ENCODE data around the gene PRX. TPM values are rescaled to one million over a fixed set of nuclear protein-coding genes. Genes with fewer than 3 reads are reported as not detected.
"Not testable (repeated sequence)": the region's sequence is repeated elsewhere in the genome, so short reads cannot be mapped to it uniquely, and the experiment has no call there.

PRX gene
- polyA plus RNA-seq, 1 donor, result 4.0 TPM

DNA sequence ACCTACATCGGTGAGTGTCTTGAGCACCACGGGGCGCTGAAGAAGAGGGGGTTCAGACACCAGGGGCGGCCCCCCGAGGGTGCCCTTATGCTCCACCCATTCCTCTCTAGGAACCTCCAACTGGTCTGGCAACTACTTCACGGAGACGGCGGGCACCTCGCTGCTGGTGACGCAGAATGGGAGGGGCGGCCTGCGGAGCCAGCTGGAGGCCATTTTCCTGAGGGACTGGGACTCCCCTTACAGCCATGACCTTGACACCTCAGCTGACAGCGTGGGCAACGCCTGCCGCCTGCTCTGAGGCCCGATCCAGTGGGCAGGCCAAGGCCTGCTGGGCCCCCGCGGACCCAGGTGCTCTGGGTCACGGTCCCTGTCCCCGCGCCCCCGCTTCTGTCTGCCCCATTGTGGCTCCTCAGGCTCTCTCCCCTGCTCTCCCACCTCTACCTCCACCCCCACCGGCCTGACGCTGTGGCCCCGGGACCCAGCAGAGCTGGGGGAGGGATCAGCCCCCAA lies 35.2 kb downstream of the PRX start:
- DNase-seq, result no peak
- WGBS (ENCODE audit: insufficient coverage, low lambda C conversion rate), result no CpG with 5 or more reads among the region's 25 CpGs
- Histone ChIP-seq H3K4me3 (ENCODE audit: low read length) (no peak overlapping the region), H3K4me1 (ENCODE audit: control insufficient read depth, insufficient read depth, low read length) (no peaks in the 10 kb centered on the region), H3K27me3 (ENCODE audit: control insufficient read depth, insufficient read depth, low read length) (no peaks in the 10 kb centered on the region), H3K27ac (ENCODE audit: low read length) (no peak overlapping the region), H3K9me3 (ENCODE audit: control insufficient read depth, low read depth, low read length) (no peaks in the 10 kb centered on the region), H3K36me3 (ENCODE audit: control insufficient read depth, insufficient read depth, low read length) (peaks cover 45% of the 10 kb centered on the region)

DNA sequence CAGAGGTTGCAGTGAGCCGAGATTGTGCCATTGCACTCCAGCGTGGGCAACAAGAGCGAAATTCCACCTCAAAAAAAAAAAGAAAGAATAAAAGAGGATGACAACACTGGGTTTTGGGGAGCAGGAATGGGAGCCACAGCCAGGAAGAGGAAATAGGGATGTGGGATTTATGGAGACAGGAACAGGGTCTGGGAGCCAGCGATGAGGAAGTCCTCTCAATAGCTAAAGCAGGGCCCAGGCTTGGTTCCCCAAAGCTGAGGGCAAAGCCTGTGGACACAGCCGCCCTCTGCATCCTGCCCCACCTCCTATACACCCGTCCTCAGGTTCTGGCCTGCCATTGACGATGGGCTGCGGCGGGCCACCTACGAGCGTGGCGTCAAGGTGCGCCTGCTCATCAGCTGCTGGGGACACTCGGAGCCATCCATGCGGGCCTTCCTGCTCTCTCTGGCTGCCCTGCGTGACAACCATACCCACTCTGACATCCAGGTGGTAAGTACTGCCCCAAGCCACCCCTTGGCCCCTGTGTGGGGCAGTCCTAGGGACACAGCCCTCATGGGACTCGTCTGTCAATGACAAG lies 36.8 kb downstream of the PRX start:
- WGBS (ENCODE audit: insufficient coverage, low lambda C conversion rate), result 100% methylated on average over 1 of the region's 17 CpGs

DNA sequence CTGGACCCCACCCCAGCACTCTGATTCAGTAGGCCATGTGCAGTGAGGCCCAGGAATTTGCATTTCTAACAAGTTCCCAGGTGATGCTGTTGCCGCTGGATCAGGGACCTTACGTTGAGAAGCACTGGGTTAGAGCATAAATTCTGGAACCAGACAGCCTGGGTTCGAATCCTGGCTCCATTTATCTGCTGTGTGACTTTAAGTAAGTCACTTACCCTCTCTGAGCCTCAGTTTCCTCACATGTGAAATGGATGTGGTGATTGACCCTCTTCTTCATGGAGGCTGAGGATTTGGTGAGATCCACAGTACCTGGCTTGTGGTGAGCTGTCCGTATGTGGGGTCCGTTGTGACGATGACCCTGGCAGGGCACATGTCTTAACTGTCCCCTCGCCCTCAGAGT lies 39.1 kb downstream of the PRX start:
- DNase-seq, result no peak
- no CpG with 5 or more reads among the region's 7 CpGs for WGBS (ENCODE audit: insufficient coverage, low lambda C conversion rate)
- H3K4me1 ChIP-seq (ENCODE audit: control insufficient read depth, insufficient read depth, low read length), result peaks cover 8% of the 10 kb centered on the region
- no peak overlapping the region for H3K4me3 ChIP-seq (ENCODE audit: low read length)
- H3K27me3 ChIP-seq (ENCODE audit: control insufficient read depth, insufficient read depth, low read length), result no peaks in the 10 kb centered on the region
- peaks cover 72% of the 10 kb centered on the region for H3K36me3 ChIP-seq (ENCODE audit: control insufficient read depth, insufficient read depth, low read length)
- no peaks in the 10 kb centered on the region for H3K9me3 ChIP-seq (ENCODE audit: control insufficient read depth, low read depth, low read length)
- H3K27ac ChIP-seq (ENCODE audit: low read length), result no peak overlapping the region

More for the DNA sequence above, 36.8 kb downstream of the PRX start:
- no peak for DNase-seq
- no peaks in the 10 kb centered on the region for H3K27me3 ChIP-seq (ENCODE audit: control insufficient read depth, insufficient read depth, low read length)
- H3K27ac ChIP-seq (ENCODE audit: low read length), result no peak overlapping the region
- H3K4me1 ChIP-seq (ENCODE audit: control insufficient read depth, insufficient read depth, low read length), result peaks cover 3% of the 10 kb centered on the region
- peaks cover 60% of the 10 kb centered on the region for H3K36me3 ChIP-seq (ENCODE audit: control insufficient read depth, insufficient read depth, low read length)
- H3K4me3 ChIP-seq (ENCODE audit: low read length), result no peak overlapping the region
- no peaks in the 10 kb centered on the region for H3K9me3 ChIP-seq (ENCODE audit: control insufficient read depth, low read depth, low read length)

DNA sequence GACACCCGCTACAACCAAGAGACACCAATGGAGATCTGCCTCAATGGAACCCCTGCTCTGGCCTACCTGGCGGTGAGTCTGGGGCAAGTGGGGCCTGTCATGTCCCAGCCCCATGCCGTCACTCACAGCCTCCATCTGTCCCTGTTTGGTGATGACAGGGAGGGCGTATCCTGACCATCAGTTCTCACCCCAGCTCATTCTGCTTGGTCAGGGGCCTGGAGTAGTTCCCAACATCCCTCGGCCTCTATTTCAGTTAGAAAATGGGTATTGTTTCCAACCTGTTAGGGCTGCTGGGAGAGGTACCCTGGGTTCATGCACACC lies 41.4 kb downstream of the PRX start:
- Histone ChIP-seq H3K27ac (ENCODE audit: low read length) (no peak overlapping the region), H3K36me3 (ENCODE audit: control insufficient read depth, insufficient read depth, low read length) (peaks cover 73% of the 10 kb centered on the region), H3K9me3 (ENCODE audit: control insufficient read depth, low read depth, low read length) (no peaks in the 10 kb centered on the region), H3K4me3 (ENCODE audit: low read length) (no peak overlapping the region), H3K4me1 (ENCODE audit: control insufficient read depth, insufficient read depth, low read length) (peaks cover 11% of the 10 kb centered on the region), H3K27me3 (ENCODE audit: control insufficient read depth, insufficient read depth, low read length) (no peaks in the 10 kb centered on the region)
- no CpG with 5 or more reads among the region's 5 CpGs for WGBS (ENCODE audit: insufficient coverage, low lambda C conversion rate)
- no peak for DNase-seq

DNA sequence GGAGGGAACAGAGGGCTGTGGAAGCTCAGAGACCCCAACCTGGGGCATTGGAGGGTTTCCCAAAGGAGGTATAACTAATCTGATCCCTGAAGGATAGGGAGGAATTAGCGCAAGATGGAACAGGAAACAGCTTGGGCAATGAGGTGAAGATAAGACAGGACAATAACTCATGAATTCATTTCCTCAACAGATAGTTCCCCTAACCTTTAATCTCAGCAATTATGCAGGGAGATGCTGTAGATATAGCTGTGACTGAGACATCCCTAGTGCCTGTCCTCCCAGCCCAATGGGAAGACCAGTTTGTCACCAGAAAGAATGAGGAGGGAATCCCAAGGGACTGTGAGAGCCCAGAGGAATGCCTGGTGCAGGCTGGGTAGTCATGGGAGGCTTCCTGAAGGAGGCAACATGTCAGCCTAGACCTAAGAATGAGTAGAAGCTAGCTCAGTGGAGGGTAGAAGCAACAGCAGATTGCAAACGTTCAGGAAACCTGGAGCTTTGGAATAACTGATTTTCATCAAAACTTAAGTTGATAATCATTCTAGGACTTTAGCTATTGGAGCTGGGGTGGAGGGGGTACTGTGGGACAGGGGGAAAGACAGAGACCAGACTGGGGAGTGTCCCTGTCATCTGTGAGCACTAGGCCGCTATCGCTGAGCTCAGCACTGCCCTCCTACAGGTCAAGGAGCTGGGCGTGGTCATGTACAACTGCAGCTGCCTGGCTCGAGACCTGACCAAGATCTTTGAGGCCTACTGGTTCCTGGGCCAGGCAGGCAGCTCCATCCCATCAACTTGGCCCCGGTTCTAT lies 42.0 kb downstream of the PRX start:
- DNase-seq, result peak in 1 of 2 donors; percentile 40
- no peaks in the 10 kb centered on the region for H3K9me3 ChIP-seq (ENCODE audit: control insufficient read depth, low read depth, low read length)
- no peak overlapping the region for H3K4me3 ChIP-seq (ENCODE audit: low read length)
- H3K27ac ChIP-seq (ENCODE audit: low read length), result peak overlapping the region; percentile 56
- H3K4me1 ChIP-seq (ENCODE audit: control insufficient read depth, insufficient read depth, low read length), result peaks cover 16% of the 10 kb centered on the region
- whole genome bisulfite sequencing (ENCODE audit: insufficient coverage, low lambda C conversion rate), result no CpG with 5 or more reads among the region's 7 CpGs
- H3K36me3 ChIP-seq (ENCODE audit: control insufficient read depth, insufficient read depth, low read length), result peaks cover 70% of the 10 kb centered on the region
- H3K27me3 ChIP-seq (ENCODE audit: control insufficient read depth, insufficient read depth, low read length), result no peaks in the 10 kb centered on the region

DNA sequence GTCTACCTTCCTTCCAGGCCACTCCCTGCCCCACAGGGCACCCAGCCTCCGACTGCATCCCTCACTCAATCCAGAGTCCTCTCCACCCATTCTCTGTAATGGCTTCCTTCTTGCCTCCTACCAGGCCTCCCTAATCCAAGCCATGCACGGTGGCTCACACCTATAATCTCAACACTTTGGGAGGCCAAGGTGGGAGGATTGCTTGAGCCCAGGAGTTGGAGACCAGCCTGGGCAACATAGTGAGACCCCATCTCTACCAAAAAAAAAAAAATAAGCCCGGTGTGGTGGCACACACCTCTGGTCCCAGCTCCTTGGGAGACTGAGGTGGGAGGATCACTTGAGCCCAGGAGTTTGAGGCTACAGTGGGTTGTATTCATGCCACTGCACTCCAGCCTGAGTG lies 42.9 kb downstream of the PRX start:
- not testable (repeated sequence) for DNase-seq; H3K27ac ChIP-seq (ENCODE audit: low read length); H3K9me3 ChIP-seq (ENCODE audit: control insufficient read depth, low read depth, low read length); H3K27me3 ChIP-seq (ENCODE audit: control insufficient read depth, insufficient read depth, low read length); H3K4me3 ChIP-seq (ENCODE audit: low read length)
- no CpG with 5 or more reads among the region's 3 CpGs for WGBS (ENCODE audit: insufficient coverage, low lambda C conversion rate)
- Histone ChIP-seq H3K36me3 (ENCODE audit: control insufficient read depth, insufficient read depth, low read length) (peaks cover 67% of the 10 kb centered on the region), H3K4me1 (ENCODE audit: control insufficient read depth, insufficient read depth, low read length) (peaks cover 20% of the 10 kb centered on the region)

DNA sequence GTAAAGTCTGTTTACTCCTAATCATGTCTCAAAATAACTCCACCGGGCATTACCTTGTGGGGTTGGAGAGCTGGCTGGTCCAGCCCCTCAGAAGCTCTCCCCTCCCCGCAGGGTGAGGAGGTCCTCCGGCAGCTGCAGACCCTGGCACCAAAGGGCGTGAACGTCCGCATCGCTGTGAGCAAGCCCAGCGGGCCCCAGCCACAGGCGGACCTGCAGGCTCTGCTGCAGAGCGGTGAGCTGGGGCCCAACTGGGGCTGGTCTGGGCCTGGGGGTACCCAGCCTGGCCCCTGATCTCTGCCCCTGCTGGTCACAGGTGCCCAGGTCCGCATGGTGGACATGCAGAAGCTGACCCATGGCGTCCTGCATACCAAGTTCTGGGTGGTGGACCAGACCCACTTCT lies 43.4 kb downstream of the PRX start:
- Histone ChIP-seq H3K27ac (ENCODE audit: low read length) (no peak overlapping the region), H3K4me3 (ENCODE audit: low read length) (no peak overlapping the region), H3K27me3 (ENCODE audit: control insufficient read depth, insufficient read depth, low read length) (no peaks in the 10 kb centered on the region), H3K36me3 (ENCODE audit: control insufficient read depth, insufficient read depth, low read length) (peaks cover 66% of the 10 kb centered on the region), H3K4me1 (ENCODE audit: control insufficient read depth, insufficient read depth, low read length) (peaks cover 20% of the 10 kb centered on the region), H3K9me3 (ENCODE audit: control insufficient read depth, low read depth, low read length) (no peaks in the 10 kb centered on the region)
- DNase-seq, result no peak
- no CpG with 5 or more reads among the region's 12 CpGs for WGBS (ENCODE audit: insufficient coverage, low lambda C conversion rate)

DNA sequence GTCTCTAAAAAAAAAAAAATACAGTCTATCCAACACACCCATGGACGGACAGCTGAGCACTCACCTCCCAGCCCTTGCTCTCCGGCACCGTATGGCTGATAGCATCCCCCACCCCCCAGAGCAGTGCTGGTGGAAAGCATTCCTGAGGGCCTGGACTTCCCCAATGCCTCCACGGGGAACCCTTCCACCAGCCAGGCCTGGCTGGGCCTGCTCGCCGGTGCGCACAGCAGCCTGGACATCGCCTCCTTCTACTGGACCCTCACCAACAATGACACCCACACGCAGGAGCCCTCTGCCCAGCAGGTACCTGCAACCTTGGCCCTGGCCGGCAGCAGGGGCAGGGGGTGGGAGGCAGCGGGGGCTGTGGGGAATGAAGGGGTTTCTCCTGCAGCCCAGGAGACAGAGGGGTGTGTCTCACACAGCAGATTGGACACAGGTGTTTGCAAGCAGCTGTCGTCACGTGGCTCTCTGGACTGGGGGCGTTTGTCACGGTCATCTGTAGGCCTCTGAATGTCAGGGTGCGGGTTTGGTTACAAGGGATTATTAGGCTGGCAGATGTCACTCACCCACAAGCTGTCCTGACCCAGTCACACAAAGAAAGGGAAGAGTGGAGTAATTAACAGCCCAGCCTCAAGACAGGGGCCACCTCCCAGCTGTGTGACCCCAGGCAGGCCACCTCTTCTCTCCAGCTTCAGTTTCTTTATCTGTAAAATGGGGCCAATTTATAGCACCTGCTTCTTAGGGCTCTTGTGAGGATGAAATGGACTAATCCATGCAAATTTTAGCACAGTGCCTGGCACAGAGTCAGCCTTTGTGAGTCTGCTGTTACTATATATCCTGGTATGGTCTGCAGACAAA lies 45.4 kb downstream of the PRX start:
- peaks cover 20% of the 10 kb centered on the region for H3K4me1 ChIP-seq (ENCODE audit: control insufficient read depth, insufficient read depth, low read length)

DNA sequence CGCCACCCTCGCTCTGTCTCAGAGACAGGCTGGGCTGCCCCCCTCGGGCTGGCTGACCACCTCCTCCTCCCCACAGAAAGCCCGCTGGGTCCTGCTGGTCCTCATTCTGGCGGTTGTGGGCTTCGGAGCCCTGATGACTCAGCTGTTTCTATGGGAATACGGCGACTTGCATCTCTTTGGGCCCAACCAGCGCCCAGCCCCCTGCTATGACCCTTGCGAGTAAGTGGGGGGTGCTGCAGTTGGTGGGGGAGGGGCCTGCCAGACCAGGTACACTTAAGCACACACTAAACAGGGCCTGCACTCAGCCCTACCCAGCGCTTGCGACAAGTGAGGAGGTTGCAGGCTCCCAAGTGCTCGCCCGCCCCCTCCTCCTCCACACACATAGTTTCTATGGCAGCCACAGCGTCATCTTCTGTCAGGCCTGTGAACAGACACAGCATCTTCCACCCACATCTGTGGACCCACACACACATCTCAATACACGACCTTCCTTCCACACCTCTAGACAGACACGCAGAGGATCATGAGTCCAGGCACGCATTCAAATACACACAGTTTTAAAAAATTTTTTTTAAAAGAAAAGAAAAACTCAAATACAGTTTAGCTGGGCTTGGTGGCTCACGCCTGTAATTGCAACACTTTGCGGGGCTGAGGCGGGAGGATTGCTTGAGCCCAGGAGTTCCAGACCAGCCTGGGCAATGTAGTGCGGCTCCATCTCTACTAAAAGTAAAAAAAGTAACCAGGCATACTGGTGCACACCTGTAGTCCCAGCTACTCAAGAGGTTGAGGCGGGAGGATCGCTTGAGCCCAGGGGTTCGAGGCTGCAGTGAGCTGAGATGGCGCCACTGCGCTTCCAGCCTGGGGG lies 46.2 kb downstream of the PRX start:
- H3K9me3 ChIP-seq (ENCODE audit: control insufficient read depth, low read depth, low read length), result no peaks in the 10 kb centered on the region
- H3K4me1 ChIP-seq (ENCODE audit: control insufficient read depth, insufficient read depth, low read length), result peaks cover 20% of the 10 kb centered on the region
- peak overlapping the region; percentile 61 for H3K4me3 ChIP-seq (ENCODE audit: low read length)
- no peaks in the 10 kb centered on the region for H3K27me3 ChIP-seq (ENCODE audit: control insufficient read depth, insufficient read depth, low read length)
- 90% methylated on average over 2 of the region's 27 CpGs for WGBS (ENCODE audit: insufficient coverage, low lambda C conversion rate)
- H3K27ac ChIP-seq (ENCODE audit: low read length), result no peak overlapping the region
- no peak for DNase-seq
- H3K36me3 ChIP-seq (ENCODE audit: control insufficient read depth, insufficient read depth, low read length), result peaks cover 41% of the 10 kb centered on the region

More for the DNA sequence above, 45.4 kb downstream of the PRX start:
- Histone ChIP-seq H3K4me3 (ENCODE audit: low read length) (no peak overlapping the region), H3K36me3 (ENCODE audit: control insufficient read depth, insufficient read depth, low read length) (peaks cover 50% of the 10 kb centered on the region), H3K27ac (ENCODE audit: low read length) (no peak overlapping the region), H3K27me3 (ENCODE audit: control insufficient read depth, insufficient read depth, low read length) (no peaks in the 10 kb centered on the region), H3K9me3 (ENCODE audit: control insufficient read depth, low read depth, low read length) (no peaks in the 10 kb centered on the region)
- no peak for DNase-seq
- WGBS (ENCODE audit: insufficient coverage, low lambda C conversion rate), result no CpG with 5 or more reads among the region's 16 CpGs
